HepG2 (cell line): ENCODE data around the gene TMC8. TPM values are rescaled to one million over a fixed set of nuclear protein-coding genes. Genes with fewer than 3 reads are reported as not detected.
A peak's percentile ranks its signal among the peaks of the same experiment; 100 is the strongest.

ENCODE experiments used
- AFF4 ChIP-seq: sonication (generic); formaldehyde crosslinking; IDR thresholded peaks from 2 replicates; pipeline ENCODE4 v1.4.0; 2020; ENCODE audit warnings: missing genetic modification reagents
- CENPT ChIP-seq: sonication (generic); formaldehyde crosslinking; IDR thresholded peaks from 2 replicates; pipeline ENCODE4 v1.8.0; 2022; ENCODE audit warnings: low read depth, mild to moderate bottlenecking, moderate library complexity, missing genetic modification reagents
- CERS6 ChIP-seq: sonication (generic); formaldehyde crosslinking; IDR thresholded peaks from 2 replicates; pipeline ENCODE4 v1.5.0; 2020; ENCODE audit warnings: missing genetic modification reagents
- FIP1L1 ChIP-seq: fragments of 200-400 bp; formaldehyde crosslinking; IDR thresholded peaks from 2 replicates; pipeline ENCODE4 v1.6.1; 2018; ENCODE audit warnings: low read depth, mild to moderate bottlenecking, low read length, moderate library complexity, borderline replicate concordance; ENCODE audit not compliant: insufficient read depth
- HMG20B ChIP-seq: conservative IDR thresholded peaks from 2 replicates; pipeline ENCODE4 v1.6.1; 2016; ENCODE audit warnings: missing genetic modification reagents, missing compliant biosample characterization
- KAT8 ChIP-seq: IDR thresholded peaks from 2 replicates; pipeline ENCODE4 v1.6.1; 2016; ENCODE audit warnings: missing genetic modification reagents, missing compliant biosample characterization
- PBX2 ChIP-seq: IDR thresholded peaks from 2 replicates; pipeline ENCODE4 v1.6.1; 2016; ENCODE audit warnings: control low read depth
- POLR2AphosphoS5 ChIP-seq: IDR thresholded peaks from 2 replicates; pipeline ENCODE4 v1.6.1; 2012; ENCODE audit warnings: low read depth, low read length
- RXRA ChIP-seq: sonication (generic); formaldehyde crosslinking; IDR thresholded peaks from 2 replicates; pipeline ENCODE4 v1.5.1; 2020; ENCODE audit warnings: missing genetic modification reagents
- SIN3B ChIP-seq: fragments of 150-350 bp; IDR thresholded peaks from 2 replicates; pipeline ENCODE4 v1.6.1; 2014; ENCODE audit warnings: low read length
- SP4 ChIP-seq: sonication (generic); formaldehyde crosslinking; IDR thresholded peaks from 2 replicates; pipeline ENCODE4 v1.8.1; 2023; ENCODE audit warnings: mild to moderate bottlenecking, missing genetic modification reagents
- SRSF1 ChIP-seq: fragments of 200-400 bp; formaldehyde crosslinking; optimal IDR thresholded peaks from 2 replicates; pipeline ENCODE3; 2017; ENCODE audit warnings: mild to moderate bottlenecking, low read depth, low read length, moderate library complexity
- YEATS4 ChIP-seq: sonication (generic); formaldehyde crosslinking; IDR thresholded peaks from 2 replicates; pipeline ENCODE4 v1.4.0; 2020; ENCODE audit warnings: missing genetic modification reagents, borderline replicate concordance
- ZBTB7B ChIP-seq: sonication (generic); formaldehyde crosslinking; IDR thresholded peaks from 2 replicates; pipeline ENCODE4 v1.4.0; 2020; ENCODE audit warnings: missing genetic modification reagents
- ZNF34 ChIP-seq: sonication (generic); formaldehyde crosslinking; IDR thresholded peaks from 2 replicates; pipeline ENCODE4 v1.4.0; 2020; ENCODE audit warnings: mild to moderate bottlenecking, missing genetic modification reagents, borderline replicate concordance
- ZNF432 ChIP-seq: sonication (generic); formaldehyde crosslinking; IDR thresholded peaks from 2 replicates; pipeline ENCODE4 v1.5.0; 2020; ENCODE audit warnings: missing genetic modification reagents, mild to moderate bottlenecking, borderline replicate concordance
- ZNF720 ChIP-seq: sonication (generic); formaldehyde crosslinking; IDR thresholded peaks from 2 replicates; pipeline ENCODE4 v1.4.0; 2020; ENCODE audit warnings: missing genetic modification reagents
- ZNF784 ChIP-seq: sonication (generic); formaldehyde crosslinking; IDR thresholded peaks from 2 replicates; pipeline ENCODE4 v1.5.1; 2020; ENCODE audit warnings: missing genetic modification reagents, mild to moderate bottlenecking, borderline replicate concordance
- ZNF878 ChIP-seq: sonication (generic); formaldehyde crosslinking; IDR thresholded peaks from 2 replicates; pipeline ENCODE4 v1.8.1; 2023; ENCODE audit warnings: mild to moderate bottlenecking, missing genetic modification reagents, moderate library complexity
- ZZZ3 ChIP-seq: sonication (generic); formaldehyde crosslinking; IDR thresholded peaks from 2 replicates; pipeline ENCODE4 v1.4.0; 2020; ENCODE audit warnings: missing genetic modification reagents, mild to moderate bottlenecking, borderline replicate concordance
- polyA plus RNA-seq, 8 experiments: library from polyadenylated mRNA; depleted of rRNA in 3 of 8; stranded (reverse) in 7 of 8; unstranded in 1 of 8; fragments of >200 nt; fragmentation: Illumina TruSeq in 4 of 8; extraction: Trizol in 4 of 8; gene quantifications; 2 replicates each; pipeline versions ENCODE4 v1.2.1 to v1.2.3, GENCODE V29; 2011 to 2016; ENCODE audit warnings: low read depth in 4 of 8, missing spikeins in 1 of 8, mixed read lengths in 1 of 8; ENCODE audit not compliant: insufficient read depth in 1 of 8
- total RNA-seq, 5 experiments: library from RNA; depleted of rRNA; stranded (reverse); fragments of >200 nt; fragmentation: Illumina TruSeq; extraction: Trizol; gene quantifications; 2 replicates each; pipeline ENCODE4 v1.2.3, GENCODE V29; 2016; ENCODE audit warnings: low read depth in 1 of 5
- TF ChIP-seq, protein P1 (sequence below): IDR thresholded peaks from 2 replicates; pipeline ENCODE4 v1.6.1; 2018; ENCODE audit warnings: missing genetic modification reagents

The TMC8 gene
- total and polyA plus RNA-seq, 2 of the 13 experiments (the other 11 are each of a cell fraction or from before 2014, with no cell fraction given), result 0.53 to 7.8 TPM

DNA sequence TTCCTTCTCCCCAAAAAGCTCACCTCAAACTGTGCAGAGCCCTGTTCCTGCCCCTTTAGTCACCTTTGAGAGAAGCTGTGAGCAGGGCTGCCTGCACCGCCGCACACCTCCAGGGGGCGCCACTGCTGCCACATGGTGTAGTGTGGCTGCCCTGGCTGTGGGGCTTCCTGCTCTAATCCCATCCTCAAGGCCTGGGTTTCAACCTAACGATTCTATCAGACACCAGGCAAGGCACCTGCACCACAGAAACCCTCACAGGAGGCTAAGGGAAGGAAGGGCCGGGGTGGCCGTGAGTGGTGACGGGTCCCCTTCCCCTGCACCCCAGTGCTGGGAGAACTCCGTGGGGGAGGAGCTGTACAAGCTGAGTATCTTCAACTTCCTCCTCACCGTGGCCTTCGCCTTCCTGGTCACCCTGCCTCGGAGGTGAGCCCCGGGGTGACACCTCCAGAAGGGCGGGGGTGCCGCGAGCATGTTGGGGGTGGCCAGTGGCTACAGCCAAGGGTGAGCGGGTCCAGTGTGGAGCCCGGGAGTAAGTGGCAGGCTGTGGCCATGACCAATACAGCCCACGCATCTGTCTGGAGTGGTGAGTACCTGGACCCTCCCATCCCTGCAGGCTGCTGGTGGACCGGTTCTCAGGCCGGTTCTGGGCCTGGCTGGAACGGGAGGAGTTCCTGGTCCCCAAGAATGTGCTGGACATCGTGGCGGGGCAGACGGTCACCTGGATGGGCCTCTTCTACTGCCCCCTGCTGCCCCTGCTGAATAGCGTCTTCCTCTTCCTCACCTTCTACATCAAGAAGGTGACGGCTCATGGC is 7.0 kb downstream of the TMC8 start (continued):
- TF ChIP-seq PBX2 (CRISPR knock-in tag) (no peak), KAT8 (CRISPR knock-in tag) (no peak; the same call in none of the 2 replicates), SRSF1 (no peak), ZZZ3 (CRISPR knock-in tag) (no peak), CENPT (0 out of 2 replicates have a peak, but pooled peaks have one; percentile 24), AFF4 (CRISPR knock-in tag) (no peak), HMG20B (CRISPR knock-in tag) (0 out of 2 replicates have a peak, but pooled peaks have one; percentile 19), CERS6 (no peak), ZNF720 (no peak), YEATS4 (CRISPR knock-in tag) (no peak), ZNF784 (CRISPR knock-in tag) (0 out of 2 replicates have a peak, but pooled peaks have one; percentile 3), ZNF432 (CRISPR knock-in tag) (no peak), RXRA (CRISPR knock-in tag) (no peak; the same call in 1 of the 2 replicates), FIP1L1 (no peak), ZNF878 (CRISPR knock-in tag) (no peak), ZBTB7B (CRISPR knock-in tag) (no peak), SP4 (CRISPR knock-in tag) (no peak), ZNF34 (CRISPR knock-in tag) (no peak), SIN3B (no peak), POLR2AphosphoS5 (no peak)
- TF ChIP-seq, protein P1, sequence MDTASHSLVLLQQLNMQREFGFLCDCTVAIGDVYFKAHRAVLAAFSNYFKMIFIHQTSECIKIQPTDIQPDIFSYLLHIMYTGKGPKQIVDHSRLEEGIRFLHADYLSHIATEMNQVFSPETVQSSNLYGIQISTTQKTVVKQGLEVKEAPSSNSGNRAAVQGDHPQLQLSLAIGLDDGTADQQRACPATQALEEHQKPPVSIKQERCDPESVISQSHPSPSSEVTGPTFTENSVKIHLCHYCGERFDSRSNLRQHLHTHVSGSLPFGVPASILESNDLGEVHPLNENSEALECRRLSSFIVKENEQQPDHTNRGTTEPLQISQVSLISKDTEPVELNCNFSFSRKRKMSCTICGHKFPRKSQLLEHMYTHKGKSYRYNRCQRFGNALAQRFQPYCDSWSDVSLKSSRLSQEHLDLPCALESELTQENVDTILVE (CRISPR knock-in tag), result no peak
